ENCODE data around the gene STK33.

DNA sequence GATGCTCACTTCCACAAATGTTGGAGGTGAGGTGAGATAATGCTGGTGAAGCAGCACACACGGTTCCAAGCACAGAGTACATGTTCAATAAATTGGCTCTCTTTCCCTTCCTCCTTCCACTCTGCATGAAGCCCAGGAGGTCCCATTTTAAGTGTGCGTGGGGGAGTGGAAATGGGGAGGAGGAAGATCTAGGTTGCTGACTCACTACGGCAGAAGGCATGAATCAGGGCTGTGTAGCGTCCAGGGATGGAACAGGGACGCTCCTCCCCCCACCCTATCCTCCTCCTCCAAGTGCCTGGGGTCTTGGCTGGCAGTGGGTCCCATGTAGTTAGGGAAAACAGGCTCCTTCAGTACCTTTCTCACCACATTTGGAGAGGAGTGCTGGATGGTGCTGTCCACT, 44.3 kb upstream of the STK33 start:
- TF ChIP-seq, protein P1, sequence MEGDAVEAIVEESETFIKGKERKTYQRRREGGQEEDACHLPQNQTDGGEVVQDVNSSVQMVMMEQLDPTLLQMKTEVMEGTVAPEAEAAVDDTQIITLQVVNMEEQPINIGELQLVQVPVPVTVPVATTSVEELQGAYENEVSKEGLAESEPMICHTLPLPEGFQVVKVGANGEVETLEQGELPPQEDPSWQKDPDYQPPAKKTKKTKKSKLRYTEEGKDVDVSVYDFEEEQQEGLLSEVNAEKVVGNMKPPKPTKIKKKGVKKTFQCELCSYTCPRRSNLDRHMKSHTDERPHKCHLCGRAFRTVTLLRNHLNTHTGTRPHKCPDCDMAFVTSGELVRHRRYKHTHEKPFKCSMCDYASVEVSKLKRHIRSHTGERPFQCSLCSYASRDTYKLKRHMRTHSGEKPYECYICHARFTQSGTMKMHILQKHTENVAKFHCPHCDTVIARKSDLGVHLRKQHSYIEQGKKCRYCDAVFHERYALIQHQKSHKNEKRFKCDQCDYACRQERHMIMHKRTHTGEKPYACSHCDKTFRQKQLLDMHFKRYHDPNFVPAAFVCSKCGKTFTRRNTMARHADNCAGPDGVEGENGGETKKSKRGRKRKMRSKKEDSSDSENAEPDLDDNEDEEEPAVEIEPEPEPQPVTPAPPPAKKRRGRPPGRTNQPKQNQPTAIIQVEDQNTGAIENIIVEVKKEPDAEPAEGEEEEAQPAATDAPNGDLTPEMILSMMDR (IDR thresholded peaks at IDR 0.05), result no peak
- no peak for TF ChIP-seq POLR2A (IDR thresholded peaks at IDR 0.05)

Measured in esophagus squamous epithelium (tissue), 4 donors.